Measurements from ENCODE around the gene NLGN2.

- TF ChIP-seq YY1 (IDR thresholded peaks at IDR 0.05; ENCODE audit: insufficient read depth, insufficient read length) = no peak
- no peak for TF ChIP-seq ZNF274 (IDR thresholded peaks at IDR 0.05; ENCODE audit: low read depth, low read length)
These were observed 11.5 kb upstream of the NLGN2 start for GRCh38 chr17:7396147-7396546.
